Ishikawa (cell line): ENCODE measurements around the gene DGKQ.

Experiments
- CEBPB ChIP-seq: IDR thresholded peaks from 2 replicates; pipeline ENCODE4 v1.6.1; 2012
- CREB1 ChIP-seq: IDR thresholded peaks from 2 replicates; pipeline ENCODE4 v1.6.1; 2012; ENCODE audit warnings: low read depth
- EGR1 ChIP-seq: IDR thresholded peaks from 2 replicates; pipeline ENCODE4 v1.6.1; 2012
- EP300 ChIP-seq: IDR thresholded peaks from 2 replicates; pipeline ENCODE4 v1.6.1; 2012; ENCODE audit warnings: borderline replicate concordance
- FOXM1 ChIP-seq: IDR thresholded peaks from 2 replicates; pipeline ENCODE4 v1.6.1; 2012; ENCODE audit warnings: low read depth, borderline replicate concordance
- MAX ChIP-seq: IDR thresholded peaks from 2 replicates; pipeline ENCODE4 v1.6.1; 2012
- NFIC ChIP-seq: IDR thresholded peaks from 2 replicates; pipeline ENCODE4 v1.6.1; 2012
- RAD21 ChIP-seq: IDR thresholded peaks from 2 replicates; pipeline ENCODE4 v1.6.1; 2012; ENCODE audit warnings: low read depth
- REST ChIP-seq: IDR thresholded peaks from 2 replicates; pipeline ENCODE4 v1.6.1; 2012; ENCODE audit warnings: low read depth, mild to moderate bottlenecking
- TAF1 ChIP-seq: IDR thresholded peaks from 2 replicates; pipeline ENCODE4 v1.6.1; 2012; ENCODE audit warnings: low read depth, mild to moderate bottlenecking
- TCF12 ChIP-seq: IDR thresholded peaks from 2 replicates; pipeline ENCODE4 v1.6.1; 2012; ENCODE audit warnings: low read depth
- TEAD4 ChIP-seq: IDR thresholded peaks from 2 replicates; pipeline ENCODE4 v1.6.1; 2012
- USF1 ChIP-seq: IDR thresholded peaks from 2 replicates; pipeline ENCODE4 v1.6.1; 2012
- YY1 ChIP-seq: IDR thresholded peaks from 2 replicates; pipeline ENCODE4 v1.6.1; 2012; ENCODE audit warnings: low read depth
- ZBTB7A ChIP-seq: IDR thresholded peaks from 2 replicates; pipeline ENCODE4 v1.6.1; 2012; ENCODE audit warnings: low read depth

Gene DGKQ

GRCh38 chr4:930827-931193 lies 42.6 kb downstream of the DGKQ start:
- TF ChIP-seq FOXM1 (no peak), USF1 (no peak), CREB1 (no peak)

GRCh38 chr4:930028-930551 lies 43.3 kb downstream of the DGKQ start:
- TF ChIP-seq CREB1, result no peak
- no peak for TF ChIP-seq FOXM1
- TF ChIP-seq ZBTB7A, result no peak
- TF ChIP-seq CEBPB, result no peak
- TF ChIP-seq TAF1, result no peak
- TF ChIP-seq EGR1, result no peak
- no peak for TF ChIP-seq RAD21
- TF ChIP-seq TEAD4, result no peak

GRCh38 chr4:929096-929765 lies 44.1 kb downstream of the DGKQ start:
- no peak for TF ChIP-seq TCF12

GRCh38 chr4:926538-926937 lies 46.8 kb downstream of the DGKQ start:
- TF ChIP-seq CEBPB (no peak), FOXM1 (no peak), USF1 (no peak), EP300 (no peak), REST (no peak), TAF1 (no peak), EGR1 (no peak), RAD21 (no peak), MAX (no peak), CREB1 (no peak), ZBTB7A (no peak), TEAD4 (no peak), NFIC (no peak)

GRCh38 chr4:925771-926500 lies 47.4 kb downstream of the DGKQ start:
- TF ChIP-seq NFIC (no peak), REST (no peak), TCF12 (no peak), YY1 (no peak), FOXM1 (no peak), CEBPB (no peak), MAX (no peak), EP300 (no peak), CREB1 (no peak), ZBTB7A (no peak), EGR1 (no peak), TAF1 (no peak), TEAD4 (no peak), RAD21 (no peak), USF1 (no peak)

- TF ChIP-seq YY1 (no peak), ZBTB7A (no peak), TEAD4 (no peak), FOXM1 (no peak), CEBPB (no peak), NFIC (no peak), REST (no peak), TAF1 (no peak), USF1 (no peak), EP300 (no peak), MAX (no peak), TCF12 (no peak), EGR1 (no peak)
Measured at GRCh38 chr4:925171-925570, 48.2 kb downstream of the DGKQ start.
